SU-DHL-6 (cell line): Measurements from ENCODE around the gene PPP6R3.

Source experiments
- H2AFZ ChIP-seq: fragments of 200-600 bp; sonication (generic); 2 replicates; pipeline ENCODE4 v1.6.1; 2014; ENCODE audit warnings: low read depth, mild to moderate bottlenecking, moderate library complexity, mixed read lengths, antibody characterized with exemption, low read length; ENCODE audit not compliant: severe bottlenecking
- H3F3A ChIP-seq: fragments of 200-600 bp; shearing (Covaris generic); 2 replicates; pipeline ENCODE4 v1.6.0; 2016; ENCODE audit warnings: antibody characterized with exemption, mild to moderate bottlenecking; ENCODE audit not compliant: insufficient read depth
- H3K27ac ChIP-seq: fragments of 200-600 bp; sonication (generic); 2 replicates; pipeline ENCODE4 v1.5.1; 2016; ENCODE audit warnings: low read depth, mild to moderate bottlenecking, low read length, moderate library complexity, mixed read lengths
- H3K27me3 ChIP-seq: fragments of 200-600 bp; sonication (generic), shearing (Covaris generic); 2 replicates; pipeline ENCODE4 v1.6.0; 2014; ENCODE audit warnings: mild to moderate bottlenecking, low read length
- H3K36me3 ChIP-seq: fragments of 200-600 bp; sonication (generic); 2 replicates; pipeline ENCODE4 v1.6.1; 2014; ENCODE audit warnings: mild to moderate bottlenecking, low read length, mixed read lengths
- H3K4me2 ChIP-seq: fragments of 300-600, 200-600 bp; shearing (Covaris generic), sonication (generic); 2 replicates; pipeline ENCODE4 v1.6.0; 2014; ENCODE audit warnings: low read length, low read depth, mild to moderate bottlenecking; ENCODE audit not compliant: poor library complexity, severe bottlenecking
- H3K4me3 ChIP-seq: fragments of 200-600 bp; sonication (generic); 2 replicates; pipeline ENCODE4 v1.5.1; 2014; ENCODE audit warnings: antibody characterized with exemption, low read length, mild to moderate bottlenecking, mixed read lengths; ENCODE audit not compliant: insufficient read depth, poor library complexity, severe bottlenecking
- H3K79me2 ChIP-seq: fragments of 200-600 bp; sonication (generic); 2 replicates; pipeline ENCODE4 v1.6.1; 2014; ENCODE audit warnings: mild to moderate bottlenecking, low read length, moderate library complexity; ENCODE audit not compliant: insufficient read depth
- H3K9ac ChIP-seq: fragments of 200-600 bp; sonication (generic); 2 replicates; pipeline ENCODE4 v1.7.0; 2014; ENCODE audit warnings: mild to moderate bottlenecking, low read length
- H3K9me2 ChIP-seq: fragments of 200-600 bp; sonication (generic); replicated peaks from 2 replicates; pipeline ENCODE4 v1.6.1; 2014; ENCODE audit warnings: low read length; ENCODE audit not compliant: insufficient read depth
- H3K9me3 ChIP-seq: fragments of 200-600 bp; sonication (generic); 2 replicates; pipeline ENCODE4 v1.6.1; 2014; ENCODE audit warnings: low read length, mixed read lengths; ENCODE audit not compliant: insufficient read depth
- H4K20me1 ChIP-seq: fragments of 200-600 bp; sonication (generic); 2 replicates; pipeline ENCODE4 v1.6.1; 2014; ENCODE audit warnings: low read depth, mild to moderate bottlenecking, antibody characterized with exemption, low read length, moderate library complexity, mixed read lengths
- EZH2phosphoT487 ChIP-seq: fragments of 200-600 bp; sonication (generic), shearing (Covaris generic); conservative IDR thresholded peaks from 2 replicates; pipeline ENCODE4 v1.6.1; 2018; ENCODE audit warnings: mild to moderate bottlenecking, antibody characterized with exemption, low read length, moderate library complexity, mixed read lengths
- TF ChIP-seq, protein P1 (sequence below): fragments of 200-600 bp; sonication (generic); IDR thresholded peaks from one replicate; pipeline ENCODE4 v1.5.1; 2017; ENCODE audit warnings: antibody characterized with exemption, mild to moderate bottlenecking, low read length, moderate library complexity; ENCODE audit not compliant: insufficient read depth, poor library complexity, severe bottlenecking

The PPP6R3 gene

DNA sequence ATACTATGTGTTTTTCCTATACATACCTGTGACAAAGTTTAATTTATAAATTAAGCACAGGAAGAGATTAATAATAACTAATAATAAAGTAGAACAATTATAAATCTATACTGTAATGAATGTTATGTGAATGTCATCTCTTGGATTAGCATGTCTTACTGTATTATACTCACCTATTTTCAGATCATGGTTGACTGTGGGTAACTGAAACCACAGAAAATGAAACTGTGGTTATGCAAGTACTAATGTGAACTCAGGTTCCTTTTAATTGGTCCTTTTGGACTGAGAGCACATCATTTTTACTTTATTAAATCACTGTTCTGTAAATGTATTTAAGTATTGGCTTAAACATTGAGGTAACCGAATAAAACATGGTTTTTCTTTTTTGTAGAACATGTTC, 108.8 kb downstream of the PPP6R3 start:
- H4K20me1 ChIP-seq, result 0 out of 2 replicates have a peak, but pooled peaks cover 5% of the 10 kb centered on the region
- H3K27me3 ChIP-seq, result no peaks in the 10 kb centered on the region
- H3K4me2 ChIP-seq, result no peak overlapping the region
- peaks cover 3% of the 10 kb centered on the region for H3K79me2 ChIP-seq
- H3F3A ChIP-seq, result no peaks in the 10 kb centered on the region
- no peaks in the 10 kb centered on the region for H3K9me2 ChIP-seq
- TF ChIP-seq, protein P1, sequence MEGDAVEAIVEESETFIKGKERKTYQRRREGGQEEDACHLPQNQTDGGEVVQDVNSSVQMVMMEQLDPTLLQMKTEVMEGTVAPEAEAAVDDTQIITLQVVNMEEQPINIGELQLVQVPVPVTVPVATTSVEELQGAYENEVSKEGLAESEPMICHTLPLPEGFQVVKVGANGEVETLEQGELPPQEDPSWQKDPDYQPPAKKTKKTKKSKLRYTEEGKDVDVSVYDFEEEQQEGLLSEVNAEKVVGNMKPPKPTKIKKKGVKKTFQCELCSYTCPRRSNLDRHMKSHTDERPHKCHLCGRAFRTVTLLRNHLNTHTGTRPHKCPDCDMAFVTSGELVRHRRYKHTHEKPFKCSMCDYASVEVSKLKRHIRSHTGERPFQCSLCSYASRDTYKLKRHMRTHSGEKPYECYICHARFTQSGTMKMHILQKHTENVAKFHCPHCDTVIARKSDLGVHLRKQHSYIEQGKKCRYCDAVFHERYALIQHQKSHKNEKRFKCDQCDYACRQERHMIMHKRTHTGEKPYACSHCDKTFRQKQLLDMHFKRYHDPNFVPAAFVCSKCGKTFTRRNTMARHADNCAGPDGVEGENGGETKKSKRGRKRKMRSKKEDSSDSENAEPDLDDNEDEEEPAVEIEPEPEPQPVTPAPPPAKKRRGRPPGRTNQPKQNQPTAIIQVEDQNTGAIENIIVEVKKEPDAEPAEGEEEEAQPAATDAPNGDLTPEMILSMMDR, result no peak
- no peak for TF ChIP-seq EZH2phosphoT487
- no peak overlapping the region for H2AFZ ChIP-seq
- no peak overlapping the region for H3K27ac ChIP-seq
- H3K4me3 ChIP-seq, result no peak overlapping the region
- no peaks in the 10 kb centered on the region for H3K9me3 ChIP-seq
- no peak overlapping the region for H3K9ac ChIP-seq
- peaks cover 54% of the 10 kb centered on the region for H3K36me3 ChIP-seq

DNA sequence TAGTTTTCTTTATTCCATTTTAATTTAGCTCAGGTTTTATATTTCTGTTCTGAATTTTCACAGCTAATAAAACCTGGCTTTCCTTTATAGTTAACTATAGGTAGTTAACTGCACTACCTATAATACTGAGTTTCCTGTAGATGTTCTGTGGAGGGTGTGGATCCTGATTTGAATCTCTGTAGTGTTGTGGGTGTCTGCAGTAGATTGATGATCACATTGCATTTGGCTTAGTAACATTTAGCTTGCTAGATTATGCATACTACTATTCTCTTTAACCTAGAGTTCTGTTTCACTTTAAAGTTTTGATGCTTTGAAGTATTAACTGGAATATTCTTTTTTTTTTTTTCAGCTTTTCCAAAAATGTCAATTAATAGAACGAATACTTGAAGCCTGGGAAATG, 110.1 kb downstream of the PPP6R3 start:
- Histone ChIP-seq H3K4me2 (no peak overlapping the region), H4K20me1 (0 out of 2 replicates have a peak, but pooled peaks cover 5% of the 10 kb centered on the region), H3K9me3 (no peaks in the 10 kb centered on the region), H3K79me2 (no peaks in the 10 kb centered on the region; the same call in none of the 2 replicates), H3K4me3 (no peak overlapping the region), H3K9me2 (no peaks in the 10 kb centered on the region), H3K27ac (no peak overlapping the region), H3K27me3 (no peaks in the 10 kb centered on the region), H3F3A (no peaks in the 10 kb centered on the region), H3K9ac (no peak overlapping the region), H3K36me3 (peaks cover 49% of the 10 kb centered on the region), H2AFZ (no peak overlapping the region)
- TF ChIP-seq, protein P1, result no peak
- no peak for TF ChIP-seq EZH2phosphoT487

DNA sequence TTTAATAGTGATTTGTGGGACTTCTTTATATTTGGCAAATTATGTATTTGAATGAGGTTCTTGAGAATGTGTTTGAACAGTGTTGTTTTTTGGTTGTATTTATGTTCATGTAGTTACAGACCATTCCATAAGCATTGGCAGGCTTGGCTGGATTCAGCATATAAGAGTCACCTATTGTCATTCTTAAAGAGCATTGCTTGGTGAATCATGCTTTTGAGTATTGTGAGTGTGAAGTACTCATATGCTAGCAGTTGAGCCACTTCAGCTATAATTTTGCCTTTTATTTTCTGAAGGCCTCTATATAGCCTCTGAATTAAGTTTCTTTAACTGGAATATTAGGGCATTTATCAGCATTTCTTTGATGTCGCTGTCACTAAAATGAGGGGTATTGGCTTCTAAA, 113.8 kb downstream of the PPP6R3 start:
- no peak overlapping the region for H3K9ac ChIP-seq
- no peaks in the 10 kb centered on the region for H3F3A ChIP-seq
- no peak for TF ChIP-seq EZH2phosphoT487
- TF ChIP-seq, protein P1, result no peak
- H4K20me1 ChIP-seq, result no peaks in the 10 kb centered on the region
- peaks cover 59% of the 10 kb centered on the region for H3K36me3 ChIP-seq
- no peak overlapping the region for H3K27ac ChIP-seq
- H3K4me3 ChIP-seq, result no peak overlapping the region
- H3K9me2 ChIP-seq, result no peaks in the 10 kb centered on the region
- H3K4me2 ChIP-seq, result no peak overlapping the region
- no peaks in the 10 kb centered on the region for H3K9me3 ChIP-seq
- no peaks in the 10 kb centered on the region; the same call in none of the 2 replicates for H3K79me2 ChIP-seq
- H2AFZ ChIP-seq, result no peak overlapping the region
- no peaks in the 10 kb centered on the region for H3K27me3 ChIP-seq
